K562 (cell line): ENCODE results near the gene AP1G1. TPM values are rescaled to one million over a fixed set of nuclear protein-coding genes. Genes with fewer than 3 reads are reported as not detected.

Source experiments
- ATAC-seq: fragments of 200-7000 bp; cut with Tn5 transposase; 3 replicates; pipeline ENCODE4 v1.9.1; 2020; ENCODE audit warnings: moderate library complexity
- BruUV-seq: library from RNA; stranded (reverse); fragments of 400-500 nt; replicated peaks from 2 replicates; lab custom pipeline; 2021; lab: Mats Ljungman, UMichigan
- CTCF ChIA-PET: fragments of 300-600 bp; formaldehyde crosslinking; extraction: SDS; loops from one replicate; lab custom pipeline; 2021; ENCODE audit warnings: low intra/inter-chr PET ratio; lab: Yijun Ruan, JAX
- POLR2A ChIA-PET: fragments of 300-600, 350-650 bp; sonication (Branson Sonifier 250); formaldehyde crosslinking; extraction: SDS; loops from one replicate; lab custom pipeline; 2021; ENCODE audit warnings: antibody characterized with exemption, inconsistent platforms; lab: Yijun Ruan, JAX
- DNase-seq, 4 experiments: peaks; one replicate each; pipeline versions ENCODE4 v3.0.0 to v3.0.0-alpha.2; 2011 to 2018; ENCODE audit warnings: low spot score in 3 of 4, mixed read lengths in 3 of 4; ENCODE audit errors: extremely low read depth in 1 of 4
- FAIRE-seq: peaks from 2 replicates; lab custom pipeline; 2011; peaks lifted over from hg19 to GRCh38; lab: Jason Lieb, UNC
- H2AFZ ChIP-seq: 2 replicates; pipeline ENCODE4 v1.6.0; 2011; ENCODE audit warnings: low read depth, low read length, control low read depth, inconsistent platforms
- H3K27ac ChIP-seq: fragments of 200-600 bp; 3 replicates; pipeline ENCODE4 v1.8.0; 2011; ENCODE audit warnings: low read depth, mild to moderate bottlenecking, control low read depth, inconsistent platforms, low read length, moderate library complexity, mixed read lengths; ENCODE audit errors: extremely low read depth
- H3K27me3 ChIP-seq, 2 experiments: fragments of 300-600 bp in 1 of 2; 2 replicates in 1 of 2; 3 replicates in 1 of 2; pipeline versions ENCODE4 v1.6.0 to v1.8.0; 2011; ENCODE audit warnings: inconsistent platforms in 2 of 2, low read length in 2 of 2, mild to moderate bottlenecking in 1 of 2, mixed read lengths in 1 of 2, moderate library complexity in 1 of 2; ENCODE audit not compliant: control insufficient read depth in 2 of 2, insufficient read depth in 2 of 2
- H3K36me3 ChIP-seq: fragments of 300-600 bp; 3 replicates; pipeline ENCODE4 v1.8.0; 2011; ENCODE audit warnings: mild to moderate bottlenecking, low read length, inconsistent platforms; ENCODE audit not compliant: control insufficient read depth, insufficient read depth
- H3K4me1 ChIP-seq, 2 experiments: fragments of 200-600 bp in 1 of 2; replicated peaks in 1 of 2; 2 replicates in 1 of 2; 3 replicates in 1 of 2; pipeline versions ENCODE4 v1.5.1 to v1.8.0; 2011; ENCODE audit warnings: inconsistent platforms in 2 of 2, low read length in 2 of 2, mild to moderate bottlenecking in 1 of 2, mixed read lengths in 1 of 2, moderate library complexity in 1 of 2; ENCODE audit not compliant: control insufficient read depth in 2 of 2, insufficient read depth in 2 of 2
- H3K4me2 ChIP-seq: 2 replicates; pipeline ENCODE4 v1.6.1; 2011; ENCODE audit warnings: low read length, control low read depth, inconsistent platforms, mixed read lengths; ENCODE audit not compliant: insufficient read depth
- H3K4me3 ChIP-seq: fragments of 200-600 bp; sonication (generic), shearing (Covaris generic); 2 replicates; pipeline ENCODE4 v1.5.1; 2016; ENCODE audit warnings: control low read depth, inconsistent platforms
- H3K79me2 ChIP-seq: fragments of 200-600 bp; 3 replicates; pipeline ENCODE4 v1.8.0; 2011; ENCODE audit warnings: low read length, inconsistent platforms; ENCODE audit not compliant: control insufficient read depth, insufficient read depth
- H3K9ac ChIP-seq, 2 experiments: 2 replicates each; pipeline versions ENCODE4 v1.6.0 to v1.6.1; 2011; ENCODE audit warnings: low read depth in 2 of 2, low read length in 2 of 2, control low read depth in 1 of 2, inconsistent platforms in 1 of 2, mild to moderate bottlenecking in 1 of 2, mixed read lengths in 1 of 2; ENCODE audit not compliant: insufficient read depth in 1 of 2
- H3K9me1 ChIP-seq: one replicate; pipeline ENCODE4 v1.6.0; 2011; ENCODE audit warnings: inconsistent platforms, mild to moderate bottlenecking, low read length, moderate library complexity; ENCODE audit not compliant: control insufficient read depth, insufficient read depth
- H3K9me3 ChIP-seq: replicated peaks from 2 replicates; pipeline ENCODE4 v1.5.1; 2011; ENCODE audit warnings: low read depth, low read length, inconsistent platforms; ENCODE audit not compliant: control insufficient read depth, insufficient read depth
- H4K20me1 ChIP-seq: replicated peaks from 2 replicates; pipeline ENCODE4 v1.6.1; 2011; ENCODE audit warnings: low read length, inconsistent platforms, mixed read lengths; ENCODE audit not compliant: control insufficient read depth, insufficient read depth
- CCNT2 ChIP-seq: IDR thresholded peaks from 2 replicates; pipeline ENCODE4 v1.6.1; 2011; ENCODE audit warnings: borderline replicate concordance, low read depth, mild to moderate bottlenecking, moderate library complexity, mixed read lengths, low read length; ENCODE audit not compliant: insufficient read length; ENCODE audit errors: extremely low read depth
- ETV1 ChIP-seq: fragments of 450-650 bp; conservative IDR thresholded peaks from 2 replicates; pipeline ENCODE4 v1.6.1; 2016; ENCODE audit warnings: missing genetic modification characterization, control low read depth, low read depth, missing compliant biosample characterization
- FOS ChIP-seq: IDR thresholded peaks from 3 replicates; pipeline ENCODE4 v1.6.1; 2011; ENCODE audit not compliant: insufficient read length; ENCODE audit errors: extremely low read depth
- GATAD2B ChIP-seq: fragments of 450-650 bp; IDR thresholded peaks from 2 replicates; pipeline ENCODE4 v1.6.1; 2017; ENCODE audit warnings: mild to moderate bottlenecking, borderline replicate concordance
- GTF2B ChIP-seq: IDR thresholded peaks from 2 replicates; pipeline ENCODE4 v1.6.1; 2011; ENCODE audit not compliant: insufficient read length; ENCODE audit errors: extremely low read depth
- NCOA2 ChIP-seq, 2 experiments: fragments of 450-650 bp; IDR thresholded peaks; 2 replicates each; pipeline ENCODE4 v1.6.1; 2018; ENCODE audit warnings: mild to moderate bottlenecking in 2 of 2, moderate library complexity in 1 of 2; ENCODE audit not compliant: partially characterized antibody in 2 of 2
- NFATC3 ChIP-seq: fragments of 450-650 bp; IDR thresholded peaks from 2 replicates; pipeline ENCODE4 v1.6.1; 2017; ENCODE audit warnings: mild to moderate bottlenecking
- RBBP5 ChIP-seq: fragments of 200-600 bp; sonication (generic); IDR thresholded peaks from 2 replicates; pipeline ENCODE4 v1.6.1; 2012; ENCODE audit warnings: borderline replicate concordance, mild to moderate bottlenecking, low read length, control low read depth, inconsistent platforms; ENCODE audit not compliant: insufficient read depth, poor library complexity, severe bottlenecking
- SP2 ChIP-seq: IDR thresholded peaks from 2 replicates; pipeline ENCODE4 v1.6.1; 2011; ENCODE audit warnings: mild to moderate bottlenecking, low read depth, low read length, moderate library complexity; ENCODE audit not compliant: poor library complexity, severe bottlenecking; ENCODE audit errors: extremely low read depth
- TEAD4 ChIP-seq, 2 experiments: sonication (generic) in 1 of 2; formaldehyde crosslinking in 1 of 2; IDR thresholded peaks; 2 replicates each; pipeline versions ENCODE4 v1.6.1 to v1.8.0; 2012 to 2022; ENCODE audit warnings: borderline replicate concordance in 1 of 2, inconsistent platforms in 1 of 2, low read length in 1 of 2, mild to moderate bottlenecking in 1 of 2, missing genetic modification reagents in 1 of 2
- ZBTB49 ChIP-seq: sonication (generic); formaldehyde crosslinking; IDR thresholded peaks from 2 replicates; pipeline ENCODE4 v1.8.0; 2022; ENCODE audit warnings: missing genetic modification reagents, mild to moderate bottlenecking, borderline replicate concordance
- ZNF175 ChIP-seq: fragments of 200-800 bp; sonication (Bioruptor generic); IDR thresholded peaks from 2 replicates; pipeline ENCODE4 v1.6.1; 2016; ENCODE audit warnings: low read depth, mild to moderate bottlenecking, missing genetic modification characterization, missing compliant biosample characterization
- ZNF282 ChIP-seq: sonication (generic); formaldehyde crosslinking; IDR thresholded peaks from 2 replicates; pipeline ENCODE4 v1.8.1; 2023; ENCODE audit warnings: missing genetic modification reagents
- ZNF445 ChIP-seq: fragments of 250-450 bp; sonication (Bioruptor Pico); IDR thresholded peaks from 2 replicates; pipeline ENCODE4 v1.4.0; 2020; ENCODE audit warnings: low read depth, mild to moderate bottlenecking, moderate library complexity
- ZNF766 ChIP-seq: fragments of 200-800 bp; sonication (Bioruptor generic); conservative IDR thresholded peaks from 2 replicates; pipeline ENCODE4 v1.6.1; 2016; ENCODE audit warnings: missing genetic modification characterization, missing compliant biosample characterization
- WGBS: fragments of 100-300 bp; shearing (Covaris generic); methylation state at CpG from one replicate; pipeline ENCODE4 v1.1.6; 2016; ENCODE audit warnings: low coverage, mixed read lengths; ENCODE audit not compliant: insufficient coverage; ENCODE audit errors: missing lambda C conversion rate; 5-methylcytosine and 5-hydroxymethylcytosine counted together
- in situ Hi-C: fragments of 300-500 bp; cut with MboI; formaldehyde crosslinking; loops from 4 replicates; pipeline ENCODE4 v1.15.0; 2018; ENCODE audit warnings: inconsistent platforms, mixed read lengths
- intact Hi-C: fragments of 100-400 bp; cut with micrococcal nuclease; formaldehyde crosslinking; loops from 2 replicates; pipeline ENCODE4 v1.14.2; 2022
- polyA plus RNA-seq, 8 experiments: library from polyadenylated mRNA; depleted of rRNA in 4 of 8; stranded (reverse) in 5 of 8; unstranded in 3 of 8; fragments of >200 nt; fragmentation: Nextera tagmentation in 2 of 8; fragmentation: Illumina TruSeq in 1 of 8; extraction: Ambion mirVana in 2 of 8; extraction: Trizol in 1 of 8; gene quantifications; 2 replicates each; pipeline versions ENCODE4 v1.2.1 to v1.2.3, GENCODE V29; 2011 to 2014; ENCODE audit warnings: inconsistent platforms in 1 of 8, missing spikeins in 1 of 8
- total RNA-seq, 7 experiments: library from RNA; depleted of rRNA in 6 of 7; stranded (reverse); fragments of >200 nt in 6 of 7; fragmentation: Illumina TruSeq in 2 of 7; extraction: Trizol in 2 of 7; gene quantifications; 2 replicates each; pipeline versions ENCODE4 v1.2.1 to v1.2.3, GENCODE V29; 2011 to 2021; ENCODE audit warnings: low replicate concordance in 1 of 7
- TF ChIP-seq, protein P1 (sequence below): fragments of 250-450 bp; sonication (Bioruptor Pico); IDR thresholded peaks from 2 replicates; pipeline ENCODE4 v1.4.0; 2020; ENCODE audit warnings: mild to moderate bottlenecking, moderate library complexity, borderline replicate concordance

AP1G1 gene
- total and polyA plus RNA-seq, 9 of the 15 experiments (the other 6 are each of a cell fraction or from before 2014, with no cell fraction given) = 7.0 to 59.2 (median 42.0) TPM

GRCh38 chr16:71853413-71853812, 44.8 kb upstream of the AP1G1 start:
- BruUV-seq = no TSS peak
- Histone ChIP-seq H2AFZ (no peak overlapping the region), H3K9me1 (peaks cover 3% of the 10 kb centered on the region), H3K9me3 (no peaks in the 10 kb centered on the region), H3K36me3 (peaks cover 57% of the 10 kb centered on the region), H3K27ac (no peak overlapping the region), H3K4me1 (no peaks in the 10 kb centered on the region; a peak in 1 of 5 replicates), H3K79me2 (no peaks in the 10 kb centered on the region; the same call in 2 of the 3 replicates), H3K9ac (no peak overlapping the region; a peak in 1 of 4 replicates), H3K4me3 (no peak overlapping the region), H3K4me2 (no peak overlapping the region), H4K20me1 (peaks cover 4% of the 10 kb centered on the region), H3K27me3 (no peaks in the 10 kb centered on the region)
- 68% methylated on average over 3 of the region's 4 CpGs for WGBS
- DNase-seq (no peak), ATAC-seq (no peak), FAIRE-seq (no peak)
- ChIA-PET CTCF (no interaction called here), POLR2A (interaction anchor here (0.9 to 2.2 kb wide), 4 partner anchors 8 to 30 kb away, joined by 3 to 18 read pairs (median 4); no protein-coding TSS in a partner anchor)
- in situ Hi-C loops (no loop called here), intact Hi-C loops (no loop called here)
- no peak for TF ChIP-seq FOS
- TF ChIP-seq ZNF282 (CRISPR knock-in tag) = no peak
- TF ChIP-seq, protein P1, sequence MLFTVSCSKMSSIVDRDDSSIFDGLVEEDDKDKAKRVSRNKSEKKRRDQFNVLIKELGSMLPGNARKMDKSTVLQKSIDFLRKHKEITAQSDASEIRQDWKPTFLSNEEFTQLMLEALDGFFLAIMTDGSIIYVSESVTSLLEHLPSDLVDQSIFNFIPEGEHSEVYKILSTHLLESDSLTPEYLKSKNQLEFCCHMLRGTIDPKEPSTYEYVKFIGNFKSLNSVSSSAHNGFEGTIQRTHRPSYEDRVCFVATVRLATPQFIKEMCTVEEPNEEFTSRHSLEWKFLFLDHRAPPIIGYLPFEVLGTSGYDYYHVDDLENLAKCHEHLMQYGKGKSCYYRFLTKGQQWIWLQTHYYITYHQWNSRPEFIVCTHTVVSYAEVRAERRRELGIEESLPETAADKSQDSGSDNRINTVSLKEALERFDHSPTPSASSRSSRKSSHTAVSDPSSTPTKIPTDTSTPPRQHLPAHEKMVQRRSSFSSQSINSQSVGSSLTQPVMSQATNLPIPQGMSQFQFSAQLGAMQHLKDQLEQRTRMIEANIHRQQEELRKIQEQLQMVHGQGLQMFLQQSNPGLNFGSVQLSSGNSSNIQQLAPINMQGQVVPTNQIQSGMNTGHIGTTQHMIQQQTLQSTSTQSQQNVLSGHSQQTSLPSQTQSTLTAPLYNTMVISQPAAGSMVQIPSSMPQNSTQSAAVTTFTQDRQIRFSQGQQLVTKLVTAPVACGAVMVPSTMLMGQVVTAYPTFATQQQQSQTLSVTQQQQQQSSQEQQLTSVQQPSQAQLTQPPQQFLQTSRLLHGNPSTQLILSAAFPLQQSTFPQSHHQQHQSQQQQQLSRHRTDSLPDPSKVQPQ (CRISPR knock-in tag) = no peak
- no peak for TF ChIP-seq ZNF175 (CRISPR knock-in tag)
- TF ChIP-seq TEAD4 (IDR thresholded peaks at IDR 0.05; ENCODE audit: low read length) = no peak
- no peak for TF ChIP-seq TEAD4 (CRISPR knock-in tag; IDR thresholded peaks at IDR 0.05; ENCODE audit: borderline replicate concordance)
- TF ChIP-seq GATAD2B = no peak
- no peak for TF ChIP-seq RBBP5
- no peak for TF ChIP-seq ZBTB49 (CRISPR knock-in tag)
- TF ChIP-seq ETV1 (tag) = no peak
- TF ChIP-seq CCNT2 = no peak
- TF ChIP-seq ZNF445 (CRISPR knock-in tag) = no peak
- TF ChIP-seq NCOA2 (IDR thresholded peaks at IDR 0.05; ENCODE audit: partially characterized antibody in 2 of 2) = no peak
- no peak for TF ChIP-seq SP2
- no peak for TF ChIP-seq NFATC3
- no peak for TF ChIP-seq GTF2B
- no peak for TF ChIP-seq ZNF766 (CRISPR knock-in tag)
